CD4-positive, alpha-beta T cell treated with Interleukin-2 at 100 ng/mL for 4 hours (primary cell): ENCODE data around the gene GNL2.
"Not testable (repeated sequence)": the region's sequence is repeated elsewhere in the genome, so short reads cannot be mapped to it uniquely, and the experiment has no call there.

Source experiments
- DNase-seq: peaks from one replicate; pipeline ENCODE4 v3.0.0-alpha.2; 2020; ENCODE audit warnings: low spot score

GNL2 gene

DNA sequence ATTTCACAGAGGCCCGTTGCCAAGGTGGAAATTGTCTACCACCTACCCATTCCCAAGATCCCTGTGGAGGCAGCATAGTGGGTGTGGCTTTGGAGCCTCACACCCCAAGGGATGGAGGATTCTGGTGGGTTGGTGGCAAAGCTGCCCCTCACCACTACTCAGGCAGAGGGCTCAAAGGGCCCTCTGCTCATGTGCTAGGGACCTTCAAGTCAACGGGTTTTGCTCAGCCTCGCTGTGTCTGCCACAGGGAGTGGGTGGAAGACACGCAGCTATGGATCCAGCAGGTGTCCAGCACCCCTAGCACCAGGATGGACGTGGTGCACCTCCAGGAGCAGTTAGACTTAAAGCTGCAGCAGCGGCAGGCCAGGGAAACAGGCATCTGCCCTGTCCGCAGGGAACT lies 36.7 kb downstream of the GNL2 start:
- DNase-seq: no peak

DNA sequence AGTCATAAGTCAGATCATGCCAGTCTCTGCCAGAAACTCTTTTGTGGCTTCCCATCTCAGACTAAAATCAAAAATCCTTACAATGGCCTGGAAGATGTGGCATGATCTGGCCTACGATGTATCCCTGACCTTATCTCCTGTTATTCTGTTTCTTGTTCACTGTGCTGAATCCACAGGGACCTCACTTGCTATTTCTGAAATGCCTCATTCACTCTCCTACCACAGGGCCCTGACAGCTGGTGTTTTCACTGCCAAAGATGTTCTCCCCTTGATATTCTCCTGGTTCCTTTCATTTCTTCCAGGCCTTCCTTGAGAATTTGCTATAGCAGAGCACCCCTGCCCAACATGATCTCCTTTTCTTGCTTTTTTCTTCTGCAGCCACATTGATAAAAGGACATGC lies 37.3 kb downstream of the GNL2 start:
- no peak for DNase-seq

DNA sequence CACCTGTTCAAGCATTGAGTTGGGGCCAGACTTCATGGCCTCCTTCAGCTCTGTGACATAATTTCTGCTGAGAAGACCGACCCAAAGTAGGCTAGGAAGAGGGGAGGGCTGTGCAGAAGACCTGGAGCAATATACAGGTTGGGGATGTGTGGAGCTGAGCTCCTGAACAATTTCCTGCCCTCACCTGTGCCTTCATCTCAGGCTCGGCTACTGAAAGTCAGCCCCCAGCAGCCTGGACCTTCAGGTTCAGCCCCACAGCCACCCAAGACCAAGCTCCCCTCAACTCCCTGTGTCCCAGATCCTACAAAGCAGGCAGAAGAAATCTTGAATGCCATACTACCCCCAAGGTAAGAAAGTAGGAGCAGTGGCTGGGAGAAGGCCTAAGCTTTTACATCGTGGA lies 38.3 kb downstream of the GNL2 start:
- DNase-seq: no peak

DNA sequence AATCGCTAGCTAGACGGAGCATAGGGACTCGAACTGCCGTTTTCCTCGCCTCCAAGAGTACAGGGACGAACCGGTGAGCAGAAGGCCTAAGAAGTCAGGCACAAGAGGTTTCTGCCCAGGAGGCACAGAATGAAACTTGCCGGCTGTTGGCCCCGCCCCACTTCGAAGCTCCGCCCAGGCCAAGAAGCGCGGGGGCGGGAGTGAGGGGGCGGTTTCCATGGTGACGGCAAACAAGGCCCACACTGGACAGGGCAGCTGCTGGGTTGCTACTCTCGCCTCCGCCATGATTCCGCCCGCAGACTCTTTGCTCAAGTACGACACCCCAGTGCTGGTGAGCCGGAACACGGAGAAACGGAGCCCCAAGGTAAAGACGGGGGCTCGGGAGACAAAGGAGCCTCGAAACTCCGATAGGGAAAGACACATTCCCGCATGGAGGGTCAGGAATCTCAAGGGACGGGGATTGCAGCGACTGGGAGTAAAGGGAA lies 39.0 kb downstream of the GNL2 start, which contains the start of gene DNALI1:
Gene DNALI1 (plus strand): TSS at position 229 of the 485 bp plus-strand sequence. CDS start 55 bp downstream, at position 284.
- DNase-seq: no peak

DNA sequence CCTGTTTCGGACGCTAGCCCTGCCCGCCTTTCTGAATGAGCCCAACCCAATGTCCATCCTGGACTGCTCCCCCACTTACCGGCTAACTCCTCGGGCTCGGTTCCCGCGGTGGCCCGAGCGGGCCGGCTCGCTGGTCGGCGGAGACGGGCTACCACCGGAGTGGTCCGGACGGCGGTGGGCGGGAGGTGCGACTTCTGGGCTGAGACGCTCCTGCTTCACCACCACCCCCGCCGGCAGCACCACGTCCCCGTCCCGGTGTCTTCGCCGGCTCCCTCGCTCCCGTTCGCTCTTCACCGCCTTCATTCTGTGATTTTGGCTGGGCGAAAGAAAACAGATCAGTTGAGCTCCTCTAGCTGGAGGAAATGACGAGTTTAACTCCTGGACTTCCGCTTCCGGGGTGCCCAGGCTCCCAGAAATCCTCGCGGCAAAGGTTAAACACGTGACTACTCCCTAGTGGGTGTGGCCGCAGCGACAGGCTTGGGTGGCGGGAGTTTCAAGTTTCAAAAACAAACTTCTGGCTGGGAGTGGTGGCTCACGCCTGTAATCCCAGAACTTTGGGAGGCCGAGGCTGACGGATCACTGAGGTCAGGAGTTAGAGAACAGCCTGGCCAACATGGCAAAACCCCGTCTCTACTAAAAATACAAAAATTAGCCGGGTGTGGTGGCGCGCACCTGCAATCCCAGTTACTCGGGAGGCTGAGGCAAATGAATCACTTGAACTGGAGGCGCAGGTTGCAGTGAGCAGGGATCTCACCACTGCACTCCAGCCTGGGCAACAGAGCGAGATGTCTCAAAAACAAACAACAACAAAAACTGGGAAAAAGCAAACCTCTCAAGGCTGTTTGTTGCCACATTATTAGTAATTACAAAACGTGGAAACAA lies 41.6 kb downstream of the GNL2 start, which contains the start of gene SNIP1:
Gene SNIP1 (minus strand): TSS at position 367 of the 882 bp plus-strand sequence. CDS start 64 bp downstream, at position 303.
- DNase-seq: peak; percentile 93

DNA sequence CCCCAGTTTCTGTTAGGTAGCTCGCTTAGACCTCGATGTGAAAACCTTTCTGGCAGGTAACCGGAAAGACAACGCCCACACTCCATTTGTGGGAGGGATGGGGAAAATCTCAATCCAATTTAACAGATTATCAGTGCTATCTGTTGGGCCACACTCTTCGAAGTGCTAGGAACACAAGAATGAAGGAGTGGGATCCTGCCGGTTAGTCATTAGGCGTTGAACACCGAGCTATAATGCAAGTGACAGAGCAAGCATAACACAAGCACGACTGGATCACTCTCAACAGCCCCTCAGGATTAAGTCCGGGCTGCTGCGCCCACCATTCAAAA lies 42.2 kb downstream of the GNL2 start:
- DNase-seq: no peak

DNA sequence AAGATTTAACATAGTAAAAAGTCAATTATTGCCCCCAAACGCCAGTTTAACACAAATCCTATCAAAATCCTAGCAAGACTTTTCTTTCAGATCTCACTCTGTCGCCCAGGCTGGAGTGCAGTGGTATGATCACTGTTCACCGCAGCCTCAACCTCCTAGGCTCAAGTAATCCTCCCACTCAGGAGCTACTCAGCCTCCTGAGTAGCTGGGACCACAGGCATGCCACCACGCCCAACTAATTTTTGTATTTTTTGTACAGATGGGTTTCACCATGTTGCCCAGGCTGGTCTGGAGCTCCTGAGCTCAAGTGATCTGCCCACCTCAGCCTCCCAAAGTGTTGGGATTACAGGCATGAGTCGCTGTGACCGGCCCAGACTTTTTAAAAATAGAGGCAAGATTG lies 46.4 kb downstream of the GNL2 start:
- no peak for DNase-seq

DNA sequence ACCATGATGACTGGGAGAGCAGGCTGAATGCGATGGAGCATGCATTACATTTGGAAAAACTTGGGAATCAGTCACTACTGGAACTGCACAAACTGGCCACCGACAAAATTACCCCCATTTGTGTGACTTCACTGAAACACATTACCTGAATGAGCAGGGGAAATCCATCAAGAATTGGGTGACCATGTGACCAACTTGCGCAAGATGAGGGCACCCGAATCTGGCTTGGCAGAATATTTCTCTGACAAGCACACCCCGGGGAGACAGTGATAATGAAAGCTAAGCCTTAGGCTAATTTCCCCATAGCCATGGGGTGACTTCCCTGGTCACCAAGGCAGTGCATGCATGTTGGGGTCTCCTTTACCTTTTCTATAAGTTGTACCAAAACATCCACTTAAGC lies 50.7 kb downstream of the GNL2 start:
- DNase-seq: no peak

DNA sequence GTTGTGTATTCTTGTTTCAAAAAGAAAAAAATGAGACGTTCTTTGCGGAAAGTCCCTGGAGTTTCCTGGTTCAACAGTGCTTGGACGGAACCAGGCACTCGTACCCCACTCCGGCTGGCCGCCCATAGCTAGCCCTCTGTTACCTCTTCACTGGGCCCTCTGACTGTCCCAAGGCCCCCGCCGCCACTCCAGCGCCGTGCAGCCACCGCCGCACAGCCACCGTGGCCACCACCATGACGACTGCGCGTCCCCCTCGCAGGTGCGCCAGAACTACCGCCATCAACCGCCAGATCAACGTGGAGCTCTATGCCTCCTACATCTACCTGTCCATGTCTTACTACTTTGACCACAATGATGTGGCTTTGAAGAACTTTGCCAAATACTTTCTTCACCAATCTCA lies 51.2 kb downstream of the GNL2 start:
- DNase-seq: no peak

DNA sequence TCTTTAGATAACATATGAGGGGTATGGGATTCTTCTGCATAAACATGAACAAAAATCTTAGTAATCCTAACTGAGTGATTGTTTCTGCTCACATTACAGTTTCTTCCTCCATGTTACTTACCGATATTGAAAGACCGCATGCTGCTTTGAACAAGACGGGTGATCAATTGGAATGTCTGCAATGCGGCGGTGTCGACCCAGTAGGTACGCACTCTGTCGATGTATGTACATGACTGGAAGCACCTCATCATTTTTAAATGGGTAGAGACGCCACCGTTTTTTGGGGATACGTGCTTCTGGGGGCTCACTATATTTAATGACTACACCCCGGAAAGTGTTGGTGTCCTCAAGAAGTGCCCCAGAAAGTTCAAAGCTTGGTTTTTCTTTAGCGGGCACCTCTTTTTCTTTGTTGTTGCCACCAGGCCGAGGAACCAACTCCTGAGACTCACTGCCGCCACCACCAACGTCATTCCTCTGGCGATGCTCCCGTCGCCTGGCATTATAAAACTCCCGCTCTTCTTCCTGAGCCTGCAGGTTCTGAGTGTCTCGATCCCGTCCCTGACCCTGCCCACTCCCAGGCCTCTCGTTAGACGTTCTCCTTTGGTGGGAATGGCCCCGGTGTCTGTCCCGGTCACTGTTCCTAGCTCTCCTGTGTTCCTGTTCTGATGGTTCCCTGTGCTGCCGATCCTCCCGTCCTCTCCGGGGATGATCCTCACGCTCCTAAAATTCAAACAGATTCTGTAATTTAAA lies 55.5 kb downstream of the GNL2 start:
- no peak for DNase-seq

DNA sequence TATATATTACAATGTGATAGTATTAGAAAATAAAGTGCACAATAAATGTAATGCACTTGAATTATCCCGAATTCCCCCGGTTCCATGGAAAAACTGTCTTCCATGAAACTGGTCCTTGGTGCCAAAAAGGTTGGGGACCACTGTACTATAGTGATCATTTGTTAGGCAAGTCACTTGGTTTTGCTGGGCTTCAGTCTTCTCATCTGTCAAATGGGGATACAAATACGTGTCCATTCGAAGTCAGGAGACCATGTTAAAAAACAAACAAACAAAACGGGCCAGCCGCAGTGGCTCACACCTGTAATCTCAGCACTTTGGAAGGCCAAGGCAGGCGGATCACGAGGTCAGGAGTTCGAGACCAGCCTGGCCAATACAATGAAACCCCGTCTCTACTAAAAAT lies 56.6 kb downstream of the GNL2 start:
- DNase-seq: not testable (repeated sequence)

DNA sequence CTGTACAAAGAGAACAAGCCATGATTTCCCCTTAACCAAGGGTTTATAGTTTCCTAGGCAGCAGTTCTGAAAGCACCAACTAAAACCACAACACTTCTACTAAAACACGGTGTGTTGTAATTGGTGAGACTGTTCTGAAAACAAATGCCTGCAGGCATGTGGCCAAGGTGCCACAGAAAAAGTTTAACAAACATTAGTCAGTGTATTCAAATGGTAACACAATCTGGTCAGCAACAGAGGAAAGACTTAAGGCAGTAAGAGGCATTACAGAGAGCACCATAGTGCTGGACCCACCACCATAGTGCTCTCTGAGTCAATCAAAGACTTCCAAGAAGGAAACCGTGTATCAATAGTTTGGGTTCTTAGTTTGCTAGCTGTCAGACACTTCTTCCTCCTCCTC lies 58.4 kb downstream of the GNL2 start:
- no peak for DNase-seq

DNA sequence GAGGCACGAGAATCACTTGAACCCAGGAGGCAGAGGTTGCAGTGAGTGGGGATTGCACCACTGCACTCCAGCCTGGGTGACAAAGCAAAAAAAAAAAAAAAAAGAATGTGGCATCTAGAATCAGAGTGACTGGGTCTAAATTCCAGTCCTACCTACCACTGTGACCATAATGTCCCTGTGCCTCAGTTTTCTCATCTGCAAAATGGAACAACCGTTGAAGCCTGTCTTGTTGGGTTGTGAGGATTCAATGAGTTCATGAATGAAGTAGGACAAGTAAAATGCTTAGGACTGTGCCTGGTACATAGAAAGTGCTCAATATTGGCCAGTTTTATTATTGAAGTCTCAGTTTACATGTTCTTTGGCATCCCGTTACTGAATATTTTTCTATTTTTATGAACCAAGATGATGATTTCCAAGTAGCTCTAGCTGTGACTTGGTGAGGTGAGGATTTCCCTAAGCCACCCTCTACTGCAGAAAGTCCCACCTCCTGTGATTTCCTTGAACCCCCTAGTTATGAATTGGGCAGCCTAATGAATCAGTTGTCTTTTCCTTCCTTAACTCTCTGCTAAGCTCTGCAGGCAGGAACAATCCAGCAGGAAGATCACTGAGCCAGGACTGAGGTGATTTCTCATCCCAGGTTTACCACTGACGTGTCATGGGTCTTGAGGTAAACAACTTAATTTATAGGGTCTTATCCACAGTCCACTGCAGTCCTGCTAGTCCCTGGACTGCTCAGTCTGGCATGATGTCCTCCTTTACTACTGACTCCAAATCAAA lies 62.2 kb downstream of the GNL2 start:
- DNase-seq: no peak

DNA sequence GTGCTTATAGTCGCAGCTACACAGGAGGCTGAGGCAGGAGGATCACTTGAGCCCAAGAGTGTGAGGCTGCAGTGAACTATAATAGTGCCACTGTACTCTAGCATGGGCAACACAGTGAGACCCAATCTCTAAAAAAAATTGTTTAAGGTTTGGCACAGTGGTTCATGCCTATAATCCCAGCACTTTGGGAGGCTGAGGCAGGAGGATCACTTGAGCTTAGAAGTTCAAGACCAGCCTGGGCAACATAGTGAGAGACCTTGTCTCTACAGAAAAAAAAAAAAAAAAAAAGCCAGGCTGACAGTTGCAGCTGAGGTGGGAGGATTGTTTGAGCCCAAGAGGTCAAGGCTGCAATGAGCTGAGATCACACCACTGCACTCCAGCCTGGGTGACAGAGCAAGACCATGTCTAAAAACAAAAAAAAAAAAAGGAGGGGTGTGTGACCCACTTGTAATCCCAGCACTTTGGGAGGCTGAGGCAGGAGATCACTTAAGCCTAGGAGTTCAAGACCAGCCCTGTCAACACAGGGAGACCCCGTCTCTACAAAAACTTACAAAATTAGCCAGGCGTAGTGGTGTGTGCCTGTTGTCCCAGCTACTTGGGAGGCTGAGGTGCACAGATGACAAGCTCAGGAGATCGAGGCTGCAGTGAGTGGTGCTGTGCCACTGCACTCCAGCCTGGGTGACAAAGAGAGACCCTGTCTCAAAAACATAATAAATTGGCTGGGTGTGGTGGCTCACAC lies 63.1 kb downstream of the GNL2 start:
- not testable (repeated sequence) for DNase-seq

DNA sequence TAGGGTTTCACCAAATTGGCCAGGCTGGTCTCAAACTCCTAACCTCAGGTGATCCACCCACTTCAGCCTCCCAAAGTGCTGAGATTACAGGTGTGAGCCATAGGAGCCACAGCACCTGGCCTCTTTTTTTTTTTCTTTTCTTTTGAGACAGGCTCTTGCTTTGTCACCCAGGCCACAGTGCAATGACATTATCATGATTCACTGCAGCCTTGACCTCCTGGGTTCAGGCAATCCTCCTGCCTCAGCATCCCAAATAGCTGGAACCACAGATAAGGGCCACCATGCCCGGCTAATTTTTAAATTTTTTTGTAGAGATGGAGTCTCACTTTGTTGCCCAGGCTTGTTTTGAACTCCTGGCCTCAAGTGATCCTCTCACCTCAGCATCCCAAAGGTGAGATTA lies 65.8 kb downstream of the GNL2 start:
- not testable (repeated sequence) for DNase-seq

DNA sequence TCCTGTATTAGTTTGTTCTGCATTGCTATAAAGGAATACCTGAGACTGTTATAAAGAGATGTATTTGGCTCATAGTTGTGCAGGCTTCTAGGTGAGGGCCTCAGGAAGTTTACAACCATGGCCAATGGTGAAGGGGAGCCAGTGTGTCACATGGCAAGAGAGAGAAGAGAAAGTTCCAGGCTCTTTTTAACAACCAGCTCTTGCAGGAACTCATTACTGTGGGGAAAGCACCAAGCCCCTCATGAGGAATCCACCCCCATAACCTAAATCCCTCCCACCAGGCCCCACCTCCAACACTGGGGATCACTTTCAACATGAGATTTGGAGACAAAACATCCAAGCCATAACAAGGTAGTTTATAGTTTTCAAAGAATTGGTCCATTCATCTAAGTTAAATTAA lies 76.1 kb downstream of the GNL2 start:
- DNase-seq: no peak

DNA sequence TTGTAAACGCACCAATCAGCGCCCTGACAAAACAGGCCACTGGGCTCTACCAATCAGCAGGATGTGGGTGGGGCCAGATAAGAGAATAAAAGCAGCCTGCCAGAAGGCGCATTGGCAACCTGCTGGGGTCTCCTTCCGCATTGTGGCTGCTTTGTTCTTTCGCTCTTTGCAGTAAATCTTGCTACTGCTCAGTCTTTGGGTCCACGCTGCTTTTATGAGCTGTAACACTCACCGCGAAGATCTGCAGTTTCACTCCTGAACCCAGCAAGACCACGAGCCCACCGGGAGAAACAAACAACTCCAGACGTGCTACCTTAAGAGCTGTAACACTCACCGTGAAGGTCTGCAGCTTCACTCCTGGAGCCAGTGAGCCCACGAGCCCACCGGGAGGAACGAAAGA lies 76.8 kb downstream of the GNL2 start:
- DNase-seq: peak; percentile 62

DNA sequence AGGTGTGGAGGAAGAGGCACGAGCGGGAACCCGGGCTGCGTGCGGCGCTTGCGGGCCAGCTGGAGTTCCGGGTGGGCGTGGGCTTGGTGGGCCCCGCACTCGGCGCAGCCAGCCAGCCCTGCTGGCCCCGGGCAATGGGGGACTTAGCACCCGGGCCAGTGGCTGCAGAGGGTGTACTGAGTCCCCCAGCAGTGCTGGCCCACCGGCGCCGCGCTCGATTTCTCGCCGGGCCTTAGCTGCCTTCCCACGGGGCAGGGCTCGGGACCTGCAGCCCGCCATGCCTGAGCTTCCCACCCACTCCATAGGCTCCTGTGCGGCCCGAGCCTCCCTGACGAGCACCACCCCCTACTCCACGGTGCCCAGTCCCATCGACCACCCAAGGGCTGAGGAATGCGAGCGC lies 77.5 kb downstream of the GNL2 start:
- DNase-seq: not testable (repeated sequence)

DNA sequence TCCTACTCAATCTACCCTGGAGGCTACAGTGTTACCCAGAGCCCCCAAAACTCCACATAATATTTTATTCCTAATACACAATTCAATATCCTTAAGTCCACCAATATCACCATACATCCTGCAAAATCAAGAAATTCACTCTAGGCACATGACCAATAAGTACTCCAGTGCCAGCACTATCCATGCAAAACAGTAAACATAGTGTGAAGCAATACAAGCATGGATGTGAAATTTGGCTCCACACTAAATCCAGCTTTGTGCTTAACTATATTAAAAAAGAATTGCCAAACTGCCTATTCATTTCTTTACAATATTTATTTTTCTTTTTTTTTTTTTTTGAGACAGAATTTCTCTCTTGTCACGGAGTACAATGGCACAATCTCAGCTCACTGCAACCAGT lies 78.2 kb downstream of the GNL2 start:
- no peak for DNase-seq
